ENCODE measurements around the gene CRIP2.

CRIP2 gene

GRCh38 chr14:105476831-105477659 lies 2.4 kb downstream of the CRIP2 start:
- DNase-seq (ENCODE audit: low read depth in 2 of 2): no peak

- no peak for DNase-seq (ENCODE audit: low read depth in 2 of 2)
Measured at GRCh38 chr14:105477660-105478397, 3.2 kb downstream of the CRIP2 start.

- DNase-seq (ENCODE audit: low read depth in 2 of 2): no peak
Measured at GRCh38 chr14:105478398-105479251, 4.0 kb downstream of the CRIP2 start.

GRCh38 chr14:105479431-105480158 lies 5.0 kb downstream of the CRIP2 start:
- DNase-seq (ENCODE audit: low read depth in 2 of 2): no peak

- DNase-seq (ENCODE audit: low read depth in 2 of 2): no peak
Measured at GRCh38 chr14:105480199-105480746, 5.7 kb downstream of the CRIP2 start.

- peak; percentile 85 to 88 for DNase-seq (ENCODE audit: low read depth in 2 of 2)
Measured at GRCh38 chr14:105480807-105481801, 6.5 kb downstream of the CRIP2 start.

- DNase-seq (ENCODE audit: low read depth in 2 of 2): peak; percentile 83
Measured at GRCh38 chr14:105481886-105482457, 7.4 kb downstream of the CRIP2 start.

GRCh38 chr14:105482486-105483110 lies 8.0 kb downstream of the CRIP2 start:
- no peak for DNase-seq (ENCODE audit: low read depth in 2 of 2)

- DNase-seq (ENCODE audit: low read depth in 2 of 2): no peak
Measured at GRCh38 chr14:105483300-105484068, 8.9 kb downstream of the CRIP2 start.

- no peak for DNase-seq (ENCODE audit: low read depth in 2 of 2)
Measured at GRCh38 chr14:105484069-105484996, 9.7 kb downstream of the CRIP2 start.

- DNase-seq (ENCODE audit: low read depth in 2 of 2): no peak
Measured at GRCh38 chr14:105484997-105485393, 10.4 kb downstream of the CRIP2 start.

- DNase-seq (ENCODE audit: low read depth in 2 of 2): no peak
Measured at GRCh38 chr14:105485739-105486162, 11.1 kb downstream of the CRIP2 start.

GRCh38 chr14:105486163-105486973 lies 11.7 kb downstream of the CRIP2 start, which contains the start of gene CRIP1:
CRIP1 (plus strand) TSS chr14:105486886; CDS start chr14:105487260, 374 bp downstream.
- no peak for DNase-seq (ENCODE audit: low read depth in 2 of 2)

- no peak for DNase-seq (ENCODE audit: low read depth in 2 of 2)
Measured at GRCh38 chr14:105486974-105487448, 12.4 kb downstream of the CRIP2 start.

- DNase-seq (ENCODE audit: low read depth in 2 of 2): no peak
Measured at GRCh38 chr14:105487449-105487985, 12.9 kb downstream of the CRIP2 start.
